Activated CD8-positive, alpha-beta memory T cell treated with anti-CD3 and anti-CD28 coated beads, Interleukin-2, amount 50 U/mL, for 4 hours (primary cell): ENCODE data around the gene LIG1.

ENCODE experiments used
- DNase-seq: peaks from one replicate; pipeline ENCODE4 v3.0.0-alpha.2; 2020

The LIG1 gene

GRCh38 chr19:48169939-48170803, at the start of gene LIG1, which contains the start of gene ZSWIM9:
TSS of gene LIG1 (minus strand) at chr19:48170344. CDS start at chr19:48165566, 4,778 bp downstream.
TSS of gene ZSWIM9 (plus strand) at chr19:48170680. CDS start at chr19:48171803, 1,123 bp downstream.
- DNase-seq: peak; percentile 90

DNA sequence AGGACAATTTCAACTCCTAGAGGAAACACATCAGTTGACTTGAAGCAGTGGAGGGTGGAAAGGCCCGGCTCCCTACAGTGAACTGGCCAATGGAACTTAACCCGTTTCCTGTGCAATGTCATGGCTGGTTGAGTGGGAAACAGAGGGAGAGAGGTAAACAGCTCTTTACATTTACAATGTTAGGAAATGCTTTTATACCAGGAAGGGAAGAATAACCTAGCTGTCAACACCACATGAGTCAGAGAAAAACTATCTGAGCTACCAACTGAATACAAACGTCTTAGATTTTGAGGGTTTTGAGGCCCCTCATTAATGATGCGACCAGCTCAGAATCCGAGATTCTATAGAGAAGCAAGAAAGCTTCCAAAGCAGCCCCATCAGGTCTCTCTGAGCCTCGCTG, 48.9 kb upstream of the LIG1 start:
- no peak for DNase-seq

GRCh38 chr19:48216933-48217332, 46.8 kb upstream of the LIG1 start:
- no peak for DNase-seq

GRCh38 chr19:48213959-48214358, 43.8 kb upstream of the LIG1 start:
- no peak for DNase-seq

GRCh38 chr19:48210005-48210404, 39.9 kb upstream of the LIG1 start:
- DNase-seq: no peak

DNA sequence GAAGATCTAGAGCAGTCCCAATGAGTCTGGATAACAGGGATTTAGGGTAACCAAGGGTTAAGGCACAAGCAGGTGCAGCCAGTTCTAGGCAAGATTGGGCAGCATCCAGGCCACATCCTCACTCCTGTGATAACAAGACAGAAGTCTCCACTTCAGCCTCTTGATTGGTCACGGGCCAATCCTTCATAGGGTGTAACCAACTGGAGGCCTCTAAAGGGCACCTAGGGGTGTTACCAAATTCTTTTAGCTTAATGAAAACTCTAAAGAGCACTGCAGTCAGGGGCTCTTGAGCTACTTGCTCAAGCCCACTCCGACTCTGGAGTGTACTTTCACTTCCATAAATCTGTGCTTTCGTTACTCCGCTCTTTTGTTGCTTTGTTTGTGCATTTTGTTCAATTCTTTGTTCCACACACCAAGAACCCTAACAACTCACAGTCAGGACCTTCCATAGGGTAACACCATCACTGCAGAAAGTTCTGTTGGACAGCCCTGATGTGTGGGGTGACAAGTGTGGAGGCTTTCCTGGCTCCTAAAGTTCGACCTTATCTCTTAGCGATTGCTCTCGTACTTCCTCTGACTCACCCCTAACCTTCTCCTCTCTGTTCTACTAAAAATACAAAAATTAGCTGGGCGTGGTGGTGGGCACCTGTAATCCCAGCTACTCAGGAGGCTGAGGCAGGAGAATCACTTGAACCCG, 36.4 kb upstream of the LIG1 start:
- no peak for DNase-seq

DNA sequence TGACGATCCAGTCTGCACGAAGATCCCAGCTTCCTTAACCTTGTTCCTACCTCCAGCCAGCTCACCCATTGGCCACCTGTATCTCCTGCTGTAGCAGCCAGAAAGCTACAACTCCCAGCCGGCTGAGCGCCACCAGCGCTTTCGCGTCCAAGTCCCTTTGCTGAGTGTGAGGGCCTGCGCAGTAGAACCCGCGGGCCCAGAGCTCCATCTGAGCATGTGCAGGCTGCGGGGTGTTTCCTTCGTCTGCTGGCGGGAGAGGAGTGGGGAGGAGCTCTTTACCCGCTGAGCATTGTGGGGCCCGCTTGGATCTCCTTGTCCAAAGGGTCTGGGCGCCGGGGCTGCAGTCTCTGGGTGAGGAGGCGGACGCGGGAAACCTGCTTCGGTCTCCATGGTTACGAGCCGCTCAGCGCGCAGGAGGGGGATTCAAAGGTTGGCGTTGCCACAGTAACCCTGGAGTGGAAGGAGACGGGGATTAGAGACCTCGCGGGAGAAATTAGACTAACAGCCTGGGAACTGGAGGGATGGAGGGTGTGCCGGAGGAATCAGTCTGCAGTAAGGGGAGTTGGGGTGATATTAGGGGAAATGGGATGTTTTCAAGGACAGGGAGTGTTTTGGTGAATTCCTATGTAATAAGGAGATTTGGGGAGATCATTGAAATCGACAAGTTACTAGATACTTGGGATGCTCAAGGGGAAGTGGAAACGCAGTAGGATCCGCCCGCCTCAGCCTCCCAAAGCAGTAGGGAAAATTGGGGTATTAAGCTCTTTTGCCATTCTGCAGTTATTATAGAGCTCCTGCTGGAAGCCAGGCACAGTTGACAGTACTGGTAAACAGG, 33.9 kb upstream of the LIG1 start:
- DNase-seq: peak; percentile 85

DNA sequence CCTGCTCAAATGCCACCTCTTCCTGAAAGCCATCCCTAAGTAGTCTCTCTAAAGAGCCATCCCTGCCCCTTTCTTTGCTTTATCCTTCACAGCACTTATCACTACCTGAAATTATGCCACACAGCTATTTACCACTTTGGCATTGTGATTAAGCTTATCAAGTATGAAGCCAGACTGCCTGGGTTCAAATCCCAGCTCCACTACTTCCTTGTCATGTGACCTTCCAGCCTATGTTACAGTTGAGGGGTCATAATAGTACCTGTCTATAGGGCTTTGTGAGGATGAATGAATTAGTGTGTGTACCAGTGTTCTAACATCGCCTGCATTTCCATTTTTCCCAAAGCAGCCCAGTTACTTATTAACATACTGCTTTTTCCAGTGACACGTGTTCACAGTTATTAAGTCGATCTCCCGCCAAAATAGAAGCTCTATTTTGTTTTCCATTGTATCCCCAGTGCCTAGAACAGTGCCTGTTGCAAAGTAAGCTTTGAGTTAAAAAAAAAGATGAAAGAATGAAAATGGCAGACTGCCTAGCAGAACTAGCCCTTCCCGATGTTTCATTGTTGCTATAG, 33.2 kb upstream of the LIG1 start:
- no peak for DNase-seq

DNA sequence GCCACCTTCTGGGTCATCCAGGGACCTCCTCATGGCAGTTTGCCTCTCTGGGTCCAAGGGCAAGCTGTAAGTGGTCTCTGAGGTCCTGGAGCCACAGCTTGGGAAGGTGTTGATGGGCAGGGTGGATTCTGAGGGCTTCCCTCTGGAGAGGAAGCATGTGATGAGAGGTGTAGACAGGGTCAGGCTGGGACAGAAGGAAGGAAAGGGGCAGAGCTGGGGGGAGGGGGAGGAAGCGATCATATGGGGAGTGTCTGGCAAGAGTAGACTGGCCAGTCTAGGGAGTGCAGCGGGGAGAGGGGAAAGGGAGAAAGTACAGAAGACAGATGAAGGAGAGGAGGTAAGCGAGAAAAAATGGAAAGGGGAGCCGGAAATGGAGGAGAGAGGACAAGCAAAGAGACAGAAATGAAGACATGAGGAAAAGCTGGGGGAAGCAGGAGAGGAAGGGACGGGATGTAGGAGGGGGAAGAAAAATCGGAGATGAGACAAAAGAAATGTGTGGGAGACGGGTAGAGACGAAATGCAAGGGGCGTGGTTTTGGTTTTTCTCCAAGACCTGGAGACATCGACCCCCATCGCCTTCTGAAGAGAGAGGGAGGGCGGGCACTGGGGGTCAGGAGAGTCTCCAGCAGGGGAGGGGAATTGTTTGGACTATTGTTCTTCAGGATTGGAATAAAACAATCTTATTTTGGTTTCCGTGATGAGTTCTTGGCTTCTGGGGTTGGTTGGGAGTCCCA, 27.0 kb upstream of the LIG1 start:
- DNase-seq: no peak

DNA sequence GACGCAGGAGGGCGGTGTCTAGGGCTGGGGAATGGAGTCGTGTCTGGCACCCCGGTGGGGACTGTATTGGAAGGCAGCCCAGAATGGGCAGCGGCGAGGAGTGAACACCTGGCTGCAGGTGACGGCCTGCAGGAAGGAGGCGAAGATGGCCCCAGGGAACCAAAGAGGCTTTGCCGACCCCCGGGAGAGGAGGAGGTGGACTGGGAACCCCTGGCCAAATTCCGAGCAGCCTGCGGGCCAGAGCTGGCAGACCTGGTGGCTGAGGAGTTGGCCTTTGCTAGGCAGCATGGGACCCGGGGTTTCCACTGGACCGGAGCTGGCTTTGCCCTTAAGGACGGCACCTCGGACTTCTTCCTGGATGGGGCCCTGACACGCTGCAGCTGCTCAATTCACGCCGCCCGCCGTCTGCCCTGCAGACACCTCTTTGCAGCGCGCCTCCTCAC, 26.2 kb upstream of the LIG1 start:
- DNase-seq: no peak

DNA sequence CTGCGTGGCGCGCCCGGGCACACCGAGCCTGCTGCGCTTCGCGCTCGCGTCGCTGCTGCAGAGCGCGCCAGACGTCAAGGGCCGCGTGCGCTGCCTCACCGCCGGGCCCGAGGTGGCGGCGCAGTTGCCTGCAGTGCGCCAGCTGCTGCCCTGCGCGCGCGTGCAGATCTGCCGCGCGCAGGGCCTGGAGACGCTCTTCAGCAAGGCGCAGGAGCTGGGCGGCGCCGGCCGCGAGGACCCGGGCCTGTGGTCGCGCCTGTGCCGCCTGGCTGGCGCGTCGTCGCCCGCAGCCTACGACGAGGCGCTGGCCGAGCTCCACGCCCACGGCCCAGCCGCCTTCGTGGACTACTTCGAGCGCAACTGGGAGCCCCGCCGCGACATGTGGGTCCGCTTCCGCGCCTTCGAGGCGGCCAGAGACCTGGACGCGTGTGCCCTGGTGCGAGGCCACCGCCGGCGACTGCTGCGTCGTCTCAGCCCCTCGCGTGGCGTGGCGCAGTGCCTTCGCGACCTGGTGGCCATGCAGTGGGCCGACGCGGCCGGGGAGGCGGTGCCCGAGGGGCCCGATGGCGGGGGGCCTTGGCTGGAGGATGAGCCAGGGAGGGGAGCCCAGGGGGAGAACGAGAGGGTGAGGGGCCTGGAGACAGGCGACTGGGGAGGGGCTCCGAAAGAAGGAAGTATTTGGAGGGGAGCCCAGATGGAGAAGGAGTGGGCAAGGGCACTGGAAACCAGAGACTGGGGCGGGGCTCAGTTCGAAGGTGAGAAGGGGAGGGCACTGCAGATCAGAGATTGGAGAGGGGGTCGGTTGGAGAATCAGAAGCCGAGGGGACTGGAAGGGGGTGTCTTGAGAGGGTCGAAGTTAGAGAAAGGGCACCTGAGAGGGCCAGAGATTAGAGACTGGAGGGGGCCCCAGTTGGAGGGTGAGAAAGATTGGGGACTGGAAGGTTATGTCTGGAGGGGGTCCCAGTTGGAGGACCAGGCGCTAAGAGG, 25.0 kb upstream of the LIG1 start:
- no peak for DNase-seq

DNA sequence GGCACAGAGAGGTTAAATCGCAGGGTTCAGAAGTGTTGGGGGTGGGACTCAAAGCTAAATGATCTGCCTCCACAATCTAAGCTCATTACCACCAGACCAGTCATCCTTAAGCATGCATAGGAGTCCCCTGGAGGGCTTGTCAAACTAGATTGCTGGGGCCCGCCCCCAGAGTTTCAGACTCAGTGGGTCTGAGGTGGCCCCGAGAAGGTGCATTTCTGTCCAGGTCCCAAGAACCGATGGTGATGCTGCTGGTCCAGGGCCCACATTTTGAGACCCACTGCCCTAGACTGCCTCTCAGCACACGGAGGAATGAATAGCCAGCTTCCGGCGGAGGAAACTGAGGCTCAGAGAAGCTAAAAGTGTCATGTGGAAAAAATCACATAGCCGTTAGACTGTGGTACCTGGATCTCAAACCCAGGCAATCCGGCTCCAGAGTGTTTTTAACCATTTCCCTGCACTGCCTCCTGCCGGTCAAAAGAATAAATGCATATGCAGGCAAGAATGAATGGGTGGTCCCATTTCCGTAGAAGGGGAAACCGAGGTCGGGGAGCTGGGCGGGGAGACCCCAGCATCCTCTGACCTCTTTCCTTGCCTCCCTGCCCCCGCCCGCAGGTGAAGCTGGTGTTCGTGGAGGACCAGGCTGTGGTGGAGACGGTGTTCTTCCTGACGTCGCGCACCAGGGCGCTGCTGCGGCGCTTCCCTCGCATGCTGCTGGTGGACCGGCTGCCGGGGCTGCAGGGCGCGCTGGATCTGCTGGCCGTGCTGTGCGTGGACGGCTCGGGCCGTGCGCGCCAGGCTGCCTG, 24.1 kb upstream of the LIG1 start:
- peak; percentile 35 for DNase-seq

DNA sequence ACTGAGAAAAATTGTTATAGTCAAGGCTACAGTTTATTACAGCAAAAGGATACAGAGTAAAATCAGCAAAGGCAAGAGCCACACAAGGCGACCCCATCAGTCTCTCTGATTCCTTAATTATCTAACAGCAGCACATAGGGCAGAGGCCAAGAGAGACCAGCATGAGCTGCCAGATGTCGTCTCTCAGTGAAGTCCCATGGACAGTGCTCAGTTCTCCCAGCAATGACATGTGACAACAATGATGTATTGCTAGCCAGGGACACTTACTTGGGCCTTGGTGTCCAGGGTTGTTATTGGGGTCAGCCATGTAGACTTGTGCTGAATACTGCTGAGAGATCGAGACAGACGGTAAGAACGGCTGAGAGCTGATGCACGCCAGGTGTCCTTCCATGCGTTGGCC, 22.6 kb upstream of the LIG1 start:
- DNase-seq: no peak

- no peak for DNase-seq
These were observed 20.7 kb upstream of the LIG1 start for GRCh38 chr19:48190885-48191284.

DNA sequence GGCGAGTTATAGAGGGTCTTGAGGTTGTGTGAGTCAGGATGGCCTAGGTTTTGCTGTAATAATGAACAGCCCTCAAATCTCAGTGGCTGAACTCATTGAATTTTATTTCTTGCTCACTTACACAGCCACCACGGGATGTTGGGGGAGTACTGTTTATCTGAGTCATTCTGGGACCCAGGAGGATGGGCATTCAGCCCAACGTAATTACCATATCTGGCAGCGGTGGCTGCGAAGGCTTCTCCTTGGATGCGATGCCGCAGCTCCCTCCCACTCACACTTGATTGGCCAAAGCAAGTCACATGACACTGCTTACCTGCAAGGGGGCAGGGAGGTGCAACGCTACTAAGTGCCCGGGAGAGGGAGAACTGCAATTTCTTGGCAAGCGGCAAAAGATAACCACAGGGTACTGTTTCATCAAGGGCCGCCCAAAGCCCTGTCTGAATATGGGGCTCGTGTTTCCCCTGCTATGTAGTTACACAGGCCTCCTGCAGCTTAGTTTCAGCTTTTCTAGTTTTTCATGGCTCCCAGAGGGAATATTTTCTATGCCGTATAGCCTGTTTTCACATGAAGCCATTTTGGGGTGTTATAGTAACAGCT, 20.2 kb upstream of the LIG1 start:
- peak; percentile 67 for DNase-seq

GRCh38 chr19:48186541-48186991, 16.4 kb upstream of the LIG1 start:
- no peak for DNase-seq

- DNase-seq: no peak
These were observed 15.9 kb upstream of the LIG1 start for GRCh38 chr19:48186015-48186414.

DNA sequence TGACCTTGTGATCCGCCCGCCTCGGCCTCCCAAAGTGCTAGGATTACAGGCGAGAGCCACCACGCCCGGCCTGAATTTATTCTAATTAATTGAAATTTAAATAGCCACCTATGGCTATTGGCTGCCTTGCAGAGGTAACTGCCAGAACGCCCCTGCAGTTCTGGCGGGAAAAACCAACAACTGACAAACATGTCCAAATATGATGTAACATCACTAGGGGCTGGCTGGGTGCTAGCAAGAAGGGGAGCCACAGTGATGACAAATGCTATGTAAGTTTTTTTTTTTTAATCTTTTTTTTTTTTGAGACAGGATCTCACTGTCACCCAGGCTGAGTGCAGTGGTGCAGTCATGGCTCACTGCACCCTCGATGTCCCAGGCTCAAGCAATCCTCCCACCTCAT, 13.2 kb upstream of the LIG1 start:
- no peak for DNase-seq

DNA sequence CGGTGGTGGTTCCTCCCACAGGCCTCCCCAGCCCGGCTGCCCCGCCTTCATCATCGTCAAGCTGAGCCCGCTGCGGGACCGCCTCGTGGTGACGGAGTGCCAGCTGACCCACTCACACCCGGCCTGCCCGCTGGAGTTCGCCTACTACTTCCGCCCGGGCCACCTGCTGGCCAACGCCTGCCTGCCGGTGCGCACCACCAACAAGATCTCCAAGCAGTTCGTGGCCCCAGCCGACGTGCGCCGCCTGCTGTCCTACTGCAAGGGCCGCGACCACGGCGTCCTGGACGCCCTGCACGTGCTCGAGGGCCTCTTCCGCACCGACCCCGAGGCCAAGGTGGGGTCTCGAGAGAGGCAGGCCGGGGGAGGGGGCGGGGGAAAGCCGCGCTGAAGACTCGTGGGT, 12.3 kb upstream of the LIG1 start:
- no peak for DNase-seq
